Measurements from ENCODE around the gene IL22RA2. TPM values are rescaled to one million over a fixed set of nuclear protein-coding genes. Genes with fewer than 3 reads are reported as not detected.
"Not testable (repeated sequence)": the region's sequence is repeated elsewhere in the genome, so short reads cannot be mapped to it uniquely, and the experiment has no call there.

Gene IL22RA2
- total RNA-seq, 1 experiment from 2014 or later, result not detected

DNA sequence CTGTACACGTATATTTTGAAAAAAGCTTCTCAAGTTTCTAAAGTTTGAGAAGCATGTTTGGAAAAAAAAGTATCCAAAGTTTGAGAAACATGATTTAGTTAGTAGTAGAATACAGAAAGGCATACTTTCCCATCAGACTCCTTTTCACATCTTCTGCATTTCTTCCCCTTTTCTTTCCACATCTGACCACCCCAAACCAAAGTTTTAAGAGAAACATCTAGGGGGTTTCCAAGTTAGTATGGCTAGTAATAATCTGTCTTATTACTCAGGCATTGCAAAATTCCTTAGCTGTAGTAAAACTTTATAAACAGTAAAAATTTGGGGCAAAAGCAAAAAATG, 65.7 kb downstream of the IL22RA2 start (continued):
- TF ChIP-seq, protein P1, sequence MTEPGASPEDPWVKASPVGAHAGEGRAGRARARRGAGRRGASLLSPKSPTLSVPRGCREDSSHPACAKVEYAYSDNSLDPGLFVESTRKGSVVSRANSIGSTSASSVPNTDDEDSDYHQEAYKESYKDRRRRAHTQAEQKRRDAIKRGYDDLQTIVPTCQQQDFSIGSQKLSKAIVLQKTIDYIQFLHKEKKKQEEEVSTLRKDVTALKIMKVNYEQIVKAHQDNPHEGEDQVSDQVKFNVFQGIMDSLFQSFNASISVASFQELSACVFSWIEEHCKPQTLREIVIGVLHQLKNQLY (CRISPR knock-in tag; IDR thresholded peaks at IDR 0.05), result no peak

- CTCF ChIA-PET; H3K4me1 Mint-ChIP-seq; H3K27me3 Mint-ChIP-seq (ENCODE audit: low read depth); ATAC-seq; H3K27ac Mint-ChIP-seq; DNase-seq (ENCODE audit: low spot score); H3K4me3 Mint-ChIP-seq; POLR2A ChIA-PET: not testable (repeated sequence)
- Mint-ChIP-seq H3K9me3 (peaks cover 74% of the 10 kb centered on the region), H3K36me3 (peaks cover 29% of the 10 kb centered on the region)
Measured at GRCh38 chr6:137107047-137107766, 66.2 kb downstream of the IL22RA2 start.

GRCh38 chr6:137106183-137106582, 67.3 kb downstream of the IL22RA2 start:
- ATAC-seq (no peak), DNase-seq (ENCODE audit: low spot score) (no peak)
- Mint-ChIP-seq H3K4me1 (peaks cover 4% of the 10 kb centered on the region; the same call in 1 of the 2 replicates), H3K36me3 (peaks cover 29% of the 10 kb centered on the region), H3K9me3 (peaks cover 82% of the 10 kb centered on the region), H3K27me3 (ENCODE audit: low read depth) (peaks cover 5% of the 10 kb centered on the region; the same call in 1 of the 2 replicates), H3K27ac (no peak overlapping the region), H3K4me3 (no peak overlapping the region)
- ChIA-PET CTCF (interaction anchor here (0.9 kb wide), 1 partner anchor 12 kb away, joined by 3 read pairs; no protein-coding TSS in a partner anchor), POLR2A (no interaction called here)
- no peak for TF ChIP-seq OVOL2 (CRISPR knock-in tag; IDR thresholded peaks at IDR 0.05; ENCODE audit: borderline replicate concordance)
- no peak for TF ChIP-seq SOX15 (CRISPR knock-in tag; IDR thresholded peaks at IDR 0.05)

DNA sequence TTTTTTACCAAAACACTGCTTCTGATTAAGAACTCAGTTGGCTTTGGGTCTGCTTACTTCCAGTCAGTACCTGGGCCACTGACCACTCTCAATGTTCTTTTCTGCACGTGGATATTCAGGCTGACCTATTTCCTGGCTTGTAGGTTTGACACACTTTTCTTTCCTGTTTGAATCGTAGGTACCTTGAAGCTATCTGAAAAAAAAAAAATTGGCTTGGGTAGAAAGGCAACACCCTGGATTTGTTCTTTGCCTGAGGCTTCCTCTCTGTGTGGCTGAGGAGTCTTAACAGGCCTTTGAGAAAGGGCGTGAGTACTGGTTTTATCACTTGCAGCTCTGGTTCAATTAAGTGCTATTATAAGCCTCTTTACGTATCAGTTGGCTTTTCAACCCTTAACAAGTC, 68.1 kb downstream of the IL22RA2 start:
- Mint-ChIP-seq H3K4me3 (no peak overlapping the region), H3K27me3 (ENCODE audit: low read depth) (peaks cover 5% of the 10 kb centered on the region; the same call in 1 of the 2 replicates), H3K4me1 (peaks cover 7% of the 10 kb centered on the region; the same call in 1 of the 2 replicates), H3K27ac (no peak overlapping the region), H3K9me3 (peaks cover 77% of the 10 kb centered on the region), H3K36me3 (peaks cover 29% of the 10 kb centered on the region)
- DNase-seq (ENCODE audit: low spot score), result no peak
- ChIA-PET POLR2A (no interaction called here), CTCF (interaction anchor here (0.9 kb wide), 1 partner anchor 11 kb away, joined by 3 read pairs; no protein-coding TSS in a partner anchor)
- no peak for ATAC-seq
- TF ChIP-seq RORB (CRISPR knock-in tag; IDR thresholded peaks at IDR 0.05) (no peak), SOX15 (CRISPR knock-in tag; IDR thresholded peaks at IDR 0.05) (no peak), ETV6 (CRISPR knock-in tag; IDR thresholded peaks at IDR 0.05) (no peak), HMGA2 (CRISPR knock-in tag; IDR thresholded peaks at IDR 0.05) (no peak), RELA (CRISPR knock-in tag; IDR thresholded peaks at IDR 0.05; ENCODE audit: borderline replicate concordance) (no peak), CREB1 (CRISPR knock-in tag; IDR thresholded peaks at IDR 0.05) (no peak), ELF4 (CRISPR knock-in tag; IDR thresholded peaks at IDR 0.05; ENCODE audit: low read depth) (no peak), TCF7 (CRISPR knock-in tag; IDR thresholded peaks at IDR 0.05; ENCODE audit: low read depth) (no peak), STAT6 (CRISPR knock-in tag; conservative IDR thresholded peaks at IDR 0.05; ENCODE audit: low read depth) (no peak), KAT7 (CRISPR knock-in tag; IDR thresholded peaks at IDR 0.05; ENCODE audit: borderline replicate concordance) (no peak), NFYB (CRISPR knock-in tag; conservative IDR thresholded peaks at IDR 0.05; ENCODE audit: low read depth) (no peak), ZNF138 (CRISPR knock-in tag; conservative IDR thresholded peaks at IDR 0.05) (no peak), FOXP4 (CRISPR knock-in tag; IDR thresholded peaks at IDR 0.05) (no peak)
- TF ChIP-seq, protein P2, sequence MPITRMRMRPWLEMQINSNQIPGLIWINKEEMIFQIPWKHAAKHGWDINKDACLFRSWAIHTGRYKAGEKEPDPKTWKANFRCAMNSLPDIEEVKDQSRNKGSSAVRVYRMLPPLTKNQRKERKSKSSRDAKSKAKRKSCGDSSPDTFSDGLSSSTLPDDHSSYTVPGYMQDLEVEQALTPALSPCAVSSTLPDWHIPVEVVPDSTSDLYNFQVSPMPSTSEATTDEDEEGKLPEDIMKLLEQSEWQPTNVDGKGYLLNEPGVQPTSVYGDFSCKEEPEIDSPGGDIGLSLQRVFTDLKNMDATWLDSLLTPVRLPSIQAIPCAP (CRISPR knock-in tag; IDR thresholded peaks at IDR 0.05), result no peak
- TF ChIP-seq, protein P3, sequence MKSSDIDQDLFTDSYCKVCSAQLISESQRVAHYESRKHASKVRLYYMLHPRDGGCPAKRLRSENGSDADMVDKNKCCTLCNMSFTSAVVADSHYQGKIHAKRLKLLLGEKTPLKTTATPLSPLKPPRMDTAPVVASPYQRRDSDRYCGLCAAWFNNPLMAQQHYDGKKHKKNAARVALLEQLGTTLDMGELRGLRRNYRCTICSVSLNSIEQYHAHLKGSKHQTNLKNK (CRISPR knock-in tag; IDR thresholded peaks at IDR 0.05), result no peak
- TF ChIP-seq, protein P4, sequence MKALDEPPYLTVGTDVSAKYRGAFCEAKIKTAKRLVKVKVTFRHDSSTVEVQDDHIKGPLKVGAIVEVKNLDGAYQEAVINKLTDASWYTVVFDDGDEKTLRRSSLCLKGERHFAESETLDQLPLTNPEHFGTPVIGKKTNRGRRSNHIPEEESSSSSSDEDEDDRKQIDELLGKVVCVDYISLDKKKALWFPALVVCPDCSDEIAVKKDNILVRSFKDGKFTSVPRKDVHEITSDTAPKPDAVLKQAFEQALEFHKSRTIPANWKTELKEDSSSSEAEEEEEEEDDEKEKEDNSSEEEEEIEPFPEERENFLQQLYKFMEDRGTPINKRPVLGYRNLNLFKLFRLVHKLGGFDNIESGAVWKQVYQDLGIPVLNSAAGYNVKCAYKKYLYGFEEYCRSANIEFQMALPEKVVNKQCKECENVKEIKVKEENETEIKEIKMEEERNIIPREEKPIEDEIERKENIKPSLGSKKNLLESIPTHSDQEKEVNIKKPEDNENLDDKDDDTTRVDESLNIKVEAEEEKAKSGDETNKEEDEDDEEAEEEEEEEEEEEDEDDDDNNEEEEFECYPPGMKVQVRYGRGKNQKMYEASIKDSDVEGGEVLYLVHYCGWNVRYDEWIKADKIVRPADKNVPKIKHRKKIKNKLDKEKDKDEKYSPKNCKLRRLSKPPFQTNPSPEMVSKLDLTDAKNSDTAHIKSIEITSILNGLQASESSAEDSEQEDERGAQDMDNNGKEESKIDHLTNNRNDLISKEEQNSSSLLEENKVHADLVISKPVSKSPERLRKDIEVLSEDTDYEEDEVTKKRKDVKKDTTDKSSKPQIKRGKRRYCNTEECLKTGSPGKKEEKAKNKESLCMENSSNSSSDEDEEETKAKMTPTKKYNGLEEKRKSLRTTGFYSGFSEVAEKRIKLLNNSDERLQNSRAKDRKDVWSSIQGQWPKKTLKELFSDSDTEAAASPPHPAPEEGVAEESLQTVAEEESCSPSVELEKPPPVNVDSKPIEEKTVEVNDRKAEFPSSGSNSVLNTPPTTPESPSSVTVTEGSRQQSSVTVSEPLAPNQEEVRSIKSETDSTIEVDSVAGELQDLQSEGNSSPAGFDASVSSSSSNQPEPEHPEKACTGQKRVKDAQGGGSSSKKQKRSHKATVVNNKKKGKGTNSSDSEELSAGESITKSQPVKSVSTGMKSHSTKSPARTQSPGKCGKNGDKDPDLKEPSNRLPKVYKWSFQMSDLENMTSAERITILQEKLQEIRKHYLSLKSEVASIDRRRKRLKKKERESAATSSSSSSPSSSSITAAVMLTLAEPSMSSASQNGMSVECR (CRISPR knock-in tag; IDR thresholded peaks at IDR 0.05; ENCODE audit: borderline replicate concordance), result no peak

Measured in WTC11 (cell line).